ENCODE results near the gene MMRN1.

DNA sequence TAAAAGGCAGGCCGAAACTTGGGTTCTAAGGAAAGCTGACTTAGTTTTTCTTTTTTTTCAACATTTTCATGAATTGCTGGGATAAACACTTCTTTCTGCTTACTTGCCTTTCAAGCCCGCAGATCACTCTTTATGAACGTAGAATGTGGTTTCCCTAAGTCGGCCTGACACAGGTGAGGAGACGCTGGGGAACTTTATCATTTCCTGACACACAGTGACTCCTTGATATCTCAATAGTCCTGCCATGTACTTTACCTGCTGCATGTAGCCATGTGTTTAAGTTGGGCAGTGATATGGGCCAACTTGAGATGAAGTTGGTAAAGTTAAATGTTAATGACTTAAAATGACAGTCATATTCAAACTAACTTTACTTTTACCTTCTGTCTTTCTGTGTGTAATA is 31.1 kb upstream of the MMRN1 start:
- no peak for TF ChIP-seq EZH2 (IDR thresholded peaks at IDR 0.05; ENCODE audit: insufficient read depth, low read length)
- TF ChIP-seq, protein P1, sequence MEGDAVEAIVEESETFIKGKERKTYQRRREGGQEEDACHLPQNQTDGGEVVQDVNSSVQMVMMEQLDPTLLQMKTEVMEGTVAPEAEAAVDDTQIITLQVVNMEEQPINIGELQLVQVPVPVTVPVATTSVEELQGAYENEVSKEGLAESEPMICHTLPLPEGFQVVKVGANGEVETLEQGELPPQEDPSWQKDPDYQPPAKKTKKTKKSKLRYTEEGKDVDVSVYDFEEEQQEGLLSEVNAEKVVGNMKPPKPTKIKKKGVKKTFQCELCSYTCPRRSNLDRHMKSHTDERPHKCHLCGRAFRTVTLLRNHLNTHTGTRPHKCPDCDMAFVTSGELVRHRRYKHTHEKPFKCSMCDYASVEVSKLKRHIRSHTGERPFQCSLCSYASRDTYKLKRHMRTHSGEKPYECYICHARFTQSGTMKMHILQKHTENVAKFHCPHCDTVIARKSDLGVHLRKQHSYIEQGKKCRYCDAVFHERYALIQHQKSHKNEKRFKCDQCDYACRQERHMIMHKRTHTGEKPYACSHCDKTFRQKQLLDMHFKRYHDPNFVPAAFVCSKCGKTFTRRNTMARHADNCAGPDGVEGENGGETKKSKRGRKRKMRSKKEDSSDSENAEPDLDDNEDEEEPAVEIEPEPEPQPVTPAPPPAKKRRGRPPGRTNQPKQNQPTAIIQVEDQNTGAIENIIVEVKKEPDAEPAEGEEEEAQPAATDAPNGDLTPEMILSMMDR (IDR thresholded peaks at IDR 0.05; ENCODE audit: insufficient read depth, low read depth, low read length): no peak
